MM.1S (cell line): ENCODE results near the gene CYP39A1.

Experiments used
- EZH2 ChIP-seq: fragments of 300-600 bp; sonication (generic); optimal IDR thresholded peaks from 2 replicates; pipeline ENCODE3; 2017; ENCODE audit warnings: low read depth, mild to moderate bottlenecking, antibody characterized with exemption, low read length, mixed read lengths
- TF ChIP-seq, protein P1 (sequence below): fragments of 300-600 bp; sonication (generic); IDR thresholded peaks from 2 replicates; pipeline ENCODE4 v1.5.1; 2016; ENCODE audit warnings: antibody characterized with exemption, low read length, mixed read lengths

DNA sequence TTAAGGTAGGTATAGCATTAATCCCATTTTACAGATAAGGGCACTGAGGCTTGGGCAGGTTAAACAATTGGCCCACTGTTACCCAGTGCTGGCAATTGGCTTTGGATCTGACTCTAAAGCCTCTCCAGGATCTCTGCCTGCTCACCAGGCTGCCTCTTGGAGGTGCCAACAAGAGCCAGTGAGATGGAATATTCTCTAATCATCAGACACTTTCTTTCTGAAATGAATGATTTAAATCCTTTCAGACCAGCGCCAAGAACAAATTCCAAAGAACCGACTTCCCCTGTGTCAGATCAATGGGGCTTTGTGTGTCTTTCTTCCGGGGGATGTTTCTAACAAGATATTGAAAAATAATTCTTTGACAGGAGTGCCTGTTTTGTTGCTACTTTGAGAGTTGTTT lies 23.6 kb downstream of the CYP39A1 start:
- TF ChIP-seq, protein P1, sequence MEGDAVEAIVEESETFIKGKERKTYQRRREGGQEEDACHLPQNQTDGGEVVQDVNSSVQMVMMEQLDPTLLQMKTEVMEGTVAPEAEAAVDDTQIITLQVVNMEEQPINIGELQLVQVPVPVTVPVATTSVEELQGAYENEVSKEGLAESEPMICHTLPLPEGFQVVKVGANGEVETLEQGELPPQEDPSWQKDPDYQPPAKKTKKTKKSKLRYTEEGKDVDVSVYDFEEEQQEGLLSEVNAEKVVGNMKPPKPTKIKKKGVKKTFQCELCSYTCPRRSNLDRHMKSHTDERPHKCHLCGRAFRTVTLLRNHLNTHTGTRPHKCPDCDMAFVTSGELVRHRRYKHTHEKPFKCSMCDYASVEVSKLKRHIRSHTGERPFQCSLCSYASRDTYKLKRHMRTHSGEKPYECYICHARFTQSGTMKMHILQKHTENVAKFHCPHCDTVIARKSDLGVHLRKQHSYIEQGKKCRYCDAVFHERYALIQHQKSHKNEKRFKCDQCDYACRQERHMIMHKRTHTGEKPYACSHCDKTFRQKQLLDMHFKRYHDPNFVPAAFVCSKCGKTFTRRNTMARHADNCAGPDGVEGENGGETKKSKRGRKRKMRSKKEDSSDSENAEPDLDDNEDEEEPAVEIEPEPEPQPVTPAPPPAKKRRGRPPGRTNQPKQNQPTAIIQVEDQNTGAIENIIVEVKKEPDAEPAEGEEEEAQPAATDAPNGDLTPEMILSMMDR: no peak
- TF ChIP-seq EZH2: no peak
